Measurements from ENCODE around the gene RBM15B. TPM values are rescaled to one million over a fixed set of nuclear protein-coding genes. Genes with fewer than 3 reads are reported as not detected.
A peak's percentile ranks its signal among the peaks of the same experiment; 100 is the strongest.

Gene RBM15B
- polyA plus RNA-seq, 3 donors: 7.1 to 10.3 (median 9.1) TPM

- Histone ChIP-seq H3K27ac (ENCODE audit: low read depth in 1 of 2, low read length in 2 of 2) (peak overlapping the region in 1 of 2 donors; percentile 65), H4K20me1 (ENCODE audit: insufficient read depth, low read length) (peaks cover 70% of the 10 kb centered on the region), H3K36me3 (replicated peaks in 1 of 2; ENCODE audit: control insufficient read depth in 1 of 2, insufficient read depth in 2 of 2, low read length in 2 of 2) (peaks cover 60 to 65% of the 10 kb centered on the region in 2 donors), H3K4me2 (replicated peaks; ENCODE audit: extremely low read depth, low read length, poor library complexity, severe bottlenecking) (peak overlapping the region; percentile 80), H3K4me3 (replicated peaks in 1 of 3; ENCODE audit: low read depth in 2 of 3, low read length in 3 of 3) (peak overlapping the region in 1 of 3 experiments; percentile 74), H2AFZ (ENCODE audit: insufficient read depth, low read depth, low read length, poor library complexity, severe bottlenecking) (no peak overlapping the region), H3K27me3 (ENCODE audit: control insufficient read depth in 2 of 2, insufficient read depth in 2 of 2, low read length in 2 of 2) (no peaks in the 10 kb centered on the region), H3K9ac (ENCODE audit: insufficient read depth, low read length, poor library complexity, severe bottlenecking) (peak overlapping the region; percentile 82), H3K79me2 (ENCODE audit: insufficient read depth, low read length) (peaks cover 70% of the 10 kb centered on the region), H3K4me1 (ENCODE audit: control insufficient read depth in 1 of 2, insufficient read depth in 2 of 2, low read length in 2 of 2) (peaks cover 24 to 36% of the 10 kb centered on the region in 2 donors), H3K9me3 (replicated peaks in 1 of 2; ENCODE audit: control insufficient read depth in 1 of 2, insufficient read depth in 1 of 2, low read length in 2 of 2) (no peaks in the 10 kb centered on the region)
- H3K4me3 Mint-ChIP-seq: peak overlapping the region; percentile 48 to 67
- peaks cover 50% of the 10 kb centered on the region for H3K4me1 Mint-ChIP-seq
- peaks cover 58 to 72% of the 10 kb centered on the region in 2 donors for H3K36me3 Mint-ChIP-seq
- peak overlapping the region in 6 of 7 donors; percentile 35 to 79 (median 52) for H3K27ac Mint-ChIP-seq
- no peaks in the 10 kb centered on the region for H3K27me3 Mint-ChIP-seq (ENCODE audit: low read depth in 3 of 3)
- peaks cover 0 to 3% (median 0%) of the 10 kb centered on the region in 7 donors for H3K9me3 Mint-ChIP-seq
- no peak for DNase-seq
- intact Hi-C loops (cut with micrococcal nuclease): loop anchor here (5.0 to 10.0 kb wide), 2 partner anchors 105 to 1038 kb away; partner anchors contain the start of genes CYB561D2 (in 1 of the 2), NPRL2 (in 1 of the 2) and TMEM115 (in 1 of the 2)
- TF ChIP-seq CTCF (IDR thresholded peaks at IDR 0.05): no peak
- WGBS (ENCODE audit: insufficient coverage): 97% methylated on average over 42 of the region's 42 CpGs
Measured at GRCh38 chr3:51392355-51393133, 1.5 kb downstream of the RBM15B start.

- peaks cover 55 to 71% of the 10 kb centered on the region in 2 donors for H3K36me3 Mint-ChIP-seq
- H3K9ac ChIP-seq (ENCODE audit: insufficient read depth, low read length, poor library complexity, severe bottlenecking): no peak overlapping the region
Measured at GRCh38 chr3:51393134-51393495, 2.0 kb downstream of the RBM15B start.

More at GRCh38 chr3:51393134-51393495, 2.0 kb downstream of the RBM15B start:
- peak overlapping the region in 3 of 7 donors; percentile 52 to 68 (median 57) for H3K27ac Mint-ChIP-seq
- H3K9me3 Mint-ChIP-seq: peaks cover 0 to 3% (median 0%) of the 10 kb centered on the region in 7 donors
- Histone ChIP-seq H3K27me3 (ENCODE audit: control insufficient read depth in 2 of 2, insufficient read depth in 2 of 2, low read length in 2 of 2) (no peaks in the 10 kb centered on the region), H3K9me3 (replicated peaks in 1 of 2; ENCODE audit: control insufficient read depth in 1 of 2, insufficient read depth in 1 of 2, low read length in 2 of 2) (no peaks in the 10 kb centered on the region), H3K4me3 (replicated peaks in 1 of 3; ENCODE audit: low read depth in 2 of 3, low read length in 3 of 3) (no peak overlapping the region), H4K20me1 (ENCODE audit: insufficient read depth, low read length) (peaks cover 65% of the 10 kb centered on the region), H3K79me2 (ENCODE audit: insufficient read depth, low read length) (peaks cover 64% of the 10 kb centered on the region), H3K36me3 (replicated peaks in 1 of 2; ENCODE audit: control insufficient read depth in 1 of 2, insufficient read depth in 2 of 2, low read length in 2 of 2) (peaks cover 63 to 64% of the 10 kb centered on the region in 2 donors), H3K4me2 (replicated peaks; ENCODE audit: extremely low read depth, low read length, poor library complexity, severe bottlenecking) (no peak overlapping the region), H3K4me1 (ENCODE audit: control insufficient read depth in 1 of 2, insufficient read depth in 2 of 2, low read length in 2 of 2) (peaks cover 18 to 30% of the 10 kb centered on the region in 2 donors), H2AFZ (ENCODE audit: insufficient read depth, low read depth, low read length, poor library complexity, severe bottlenecking) (no peak overlapping the region), H3K27ac (ENCODE audit: low read depth in 1 of 2, low read length in 2 of 2) (peak overlapping the region in 1 of 2 donors; percentile 17)
- DNase-seq: no peak
- H3K27me3 Mint-ChIP-seq (ENCODE audit: low read depth in 3 of 3): no peaks in the 10 kb centered on the region
- peaks cover 45% of the 10 kb centered on the region for H3K4me1 Mint-ChIP-seq
- 94% methylated on average over 13 of the region's 17 CpGs for WGBS (ENCODE audit: insufficient coverage)
- H3K4me3 Mint-ChIP-seq: no peak overlapping the region
- intact Hi-C loops (cut with micrococcal nuclease): loop anchor here (5.0 to 10.0 kb wide), 2 partner anchors 104 to 1038 kb away; partner anchors contain the start of genes CYB561D2 (in 1 of the 2), NPRL2 (in 1 of the 2) and TMEM115 (in 1 of the 2)
- TF ChIP-seq CTCF (IDR thresholded peaks at IDR 0.05): no peak
